Measurements from ENCODE around the gene ANXA11.

Gene ANXA11

GRCh38 chr10:80163741-80164341 is 41.5 kb downstream of the ANXA11 start:
- DNase-seq (ENCODE audit: low read depth), result no peak
- no peak for TF ChIP-seq CTCF (IDR thresholded peaks at IDR 0.05; ENCODE audit: insufficient read depth, low read depth, low read length, missing control alignments)
- H3K4me3 ChIP-seq (ENCODE audit: low read depth, low read length), result no peak overlapping the region

GRCh38 chr10:80161321-80162083 is 43.8 kb downstream of the ANXA11 start:
- DNase-seq (ENCODE audit: low read depth), result no peak
- peak; percentile 1 for TF ChIP-seq CTCF (IDR thresholded peaks at IDR 0.05; ENCODE audit: insufficient read depth, low read depth, low read length, missing control alignments)

GRCh38 chr10:80160361-80161320 is 44.7 kb downstream of the ANXA11 start:
- DNase-seq (ENCODE audit: low read depth), result no peak
- no peak overlapping the region for H3K4me3 ChIP-seq (ENCODE audit: low read depth, low read length)
- TF ChIP-seq CTCF (IDR thresholded peaks at IDR 0.05; ENCODE audit: insufficient read depth, low read depth, low read length, missing control alignments), result no peak

More at GRCh38 chr10:80161321-80162083, 43.8 kb downstream of the ANXA11 start:
- no peak overlapping the region for H3K4me3 ChIP-seq (ENCODE audit: low read depth, low read length)

GRCh38 chr10:80159166-80159873 is 46.0 kb downstream of the ANXA11 start:
- H3K4me3 ChIP-seq (ENCODE audit: low read depth, low read length), result no peak overlapping the region
- TF ChIP-seq CTCF (IDR thresholded peaks at IDR 0.05; ENCODE audit: insufficient read depth, low read depth, low read length, missing control alignments), result no peak
- no peak for DNase-seq (ENCODE audit: low read depth)

- DNase-seq (ENCODE audit: low read depth), result no peak
- no peak for TF ChIP-seq CTCF (IDR thresholded peaks at IDR 0.05; ENCODE audit: insufficient read depth, low read depth, low read length, missing control alignments)
- H3K4me3 ChIP-seq (ENCODE audit: low read depth, low read length), result no peak overlapping the region
Observed at GRCh38 chr10:80158598-80159127, 46.7 kb downstream of the ANXA11 start.

GRCh38 chr10:80158126-80158525 is 47.2 kb downstream of the ANXA11 start:
- no peak for DNase-seq (ENCODE audit: low read depth)
- no peak overlapping the region for H3K4me3 ChIP-seq (ENCODE audit: low read depth, low read length)
- no peak for TF ChIP-seq CTCF (IDR thresholded peaks at IDR 0.05; ENCODE audit: insufficient read depth, low read depth, low read length, missing control alignments)
